Prostate gland (tissue), 2 donors: ENCODE data around the gene TMEM26. TPM values are rescaled to one million over a fixed set of nuclear protein-coding genes. Genes with fewer than 3 reads are reported as not detected.

Experiments used
- DNase-seq: peaks from one replicate; pipeline ENCODE4 v3.0.0-alpha.2; 2019; ENCODE audit warnings: low spot score
- H3K27ac ChIP-seq, 2 donors: fragments of 200-600 bp; sonication (generic); 2 replicates each; pipeline ENCODE4 v1.5.1; 2017 to 2019
- H3K27me3 ChIP-seq: fragments of 200-600 bp; sonication (generic); replicated peaks from 2 replicates; pipeline ENCODE4 v1.5.1; 2019; ENCODE audit not compliant: insufficient read depth
- H3K36me3 ChIP-seq, 2 donors: fragments of 200-600 bp; sonication (generic); 1 replicate in 1 of 2; 2 replicates in 1 of 2; pipeline versions ENCODE4 v1.5.1 to v1.8.1; 2017 to 2019
- H3K4me1 ChIP-seq: fragments of 200-600 bp; sonication (generic); replicated peaks from 2 replicates; pipeline ENCODE4 v1.5.1; 2019
- H3K4me3 ChIP-seq, 2 donors: fragments of 200-600 bp; sonication (generic); 2 replicates each; pipeline ENCODE4 v1.5.1; 2017 to 2019
- H3K9me3 ChIP-seq: fragments of 200-600 bp; sonication (generic); 2 replicates; pipeline ENCODE4 v1.5.1; 2017
- POLR2A ChIP-seq: fragments of 450-650 bp; IDR thresholded peaks from one replicate; pipeline ENCODE4 v1.6.1; 2016; ENCODE audit warnings: antibody characterized with exemption, mild to moderate bottlenecking
- POLR2AphosphoS5 ChIP-seq: sonication (generic); formaldehyde crosslinking; IDR thresholded peaks from one replicate; pipeline ENCODE4 v1.6.1; 2017; ENCODE audit warnings: antibody characterized with exemption
- WGBS: methylation state at CpG from one replicate; pipeline ENCODE4 v1.1.5; 2018; 5-methylcytosine and 5-hydroxymethylcytosine counted together
- intact Hi-C: fragments of 100-400 bp; cut with DNase I; formaldehyde crosslinking; loops from one replicate; pipeline ENCODE4 v1.14.2; 2022
- total RNA-seq, 2 donors: library from RNA; depleted of rRNA; stranded (reverse); fragments of >200 nt; gene quantifications; one replicate each; pipeline ENCODE4 v1.1.0, GENCODE V29; 2016
- TF ChIP-seq, protein P1 (sequence below), 4 experiments: fragments of 200-600 bp in 2 of 4; fragments of 450-650 bp in 2 of 4; sonication (generic) in 2 of 4; IDR thresholded peaks; 1 replicate in 3 of 4; 2 replicates in 1 of 4; pipeline ENCODE4 v1.5.1; 2016 to 2019; ENCODE audit warnings: antibody characterized with exemption in 4 of 4, mild to moderate bottlenecking in 2 of 4, moderate library complexity in 2 of 4

Gene TMEM26
- total RNA-seq, 2 donors from 2014 or later, result 3.7 to 11.6 TPM

DNA sequence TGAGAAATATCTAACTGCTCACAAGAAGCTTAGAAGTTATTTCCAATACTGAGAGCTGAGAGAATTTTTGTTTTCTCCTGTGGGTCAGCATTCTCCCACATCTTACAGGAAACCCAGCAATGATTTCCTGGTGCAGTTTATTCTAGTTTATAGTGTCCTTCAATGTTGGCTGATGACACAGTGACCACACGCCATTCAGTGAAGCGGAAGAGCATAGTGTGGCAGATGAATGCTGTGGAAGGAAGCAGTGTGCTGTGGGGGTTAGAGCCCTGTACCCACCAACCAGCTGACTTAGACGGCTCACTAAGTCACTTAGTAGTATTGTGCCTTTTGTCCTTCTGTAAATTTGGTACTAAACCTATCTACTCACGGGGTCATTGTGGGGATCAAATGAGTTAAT lies 1.4 kb upstream of the TMEM26 start:
- H3K4me3 ChIP-seq, result no peak overlapping the region
- no peaks in the 10 kb centered on the region for H3K27me3 ChIP-seq
- H3K36me3 ChIP-seq, result no peaks in the 10 kb centered on the region
- TF ChIP-seq POLR2AphosphoS5 (peak; percentile 17), POLR2A (no peak)
- TF ChIP-seq, protein P1, sequence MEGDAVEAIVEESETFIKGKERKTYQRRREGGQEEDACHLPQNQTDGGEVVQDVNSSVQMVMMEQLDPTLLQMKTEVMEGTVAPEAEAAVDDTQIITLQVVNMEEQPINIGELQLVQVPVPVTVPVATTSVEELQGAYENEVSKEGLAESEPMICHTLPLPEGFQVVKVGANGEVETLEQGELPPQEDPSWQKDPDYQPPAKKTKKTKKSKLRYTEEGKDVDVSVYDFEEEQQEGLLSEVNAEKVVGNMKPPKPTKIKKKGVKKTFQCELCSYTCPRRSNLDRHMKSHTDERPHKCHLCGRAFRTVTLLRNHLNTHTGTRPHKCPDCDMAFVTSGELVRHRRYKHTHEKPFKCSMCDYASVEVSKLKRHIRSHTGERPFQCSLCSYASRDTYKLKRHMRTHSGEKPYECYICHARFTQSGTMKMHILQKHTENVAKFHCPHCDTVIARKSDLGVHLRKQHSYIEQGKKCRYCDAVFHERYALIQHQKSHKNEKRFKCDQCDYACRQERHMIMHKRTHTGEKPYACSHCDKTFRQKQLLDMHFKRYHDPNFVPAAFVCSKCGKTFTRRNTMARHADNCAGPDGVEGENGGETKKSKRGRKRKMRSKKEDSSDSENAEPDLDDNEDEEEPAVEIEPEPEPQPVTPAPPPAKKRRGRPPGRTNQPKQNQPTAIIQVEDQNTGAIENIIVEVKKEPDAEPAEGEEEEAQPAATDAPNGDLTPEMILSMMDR (IDR thresholded peaks at IDR 0.05), result no peak
- DNase-seq, result no peak
- H3K27ac ChIP-seq, result no peak overlapping the region
- WGBS, result 87% methylated on average over 4 of the region's 4 CpGs
- H3K9me3 ChIP-seq, result no peaks in the 10 kb centered on the region
- intact Hi-C loops, result no loop called here
- no peaks in the 10 kb centered on the region for H3K4me1 ChIP-seq

DNA sequence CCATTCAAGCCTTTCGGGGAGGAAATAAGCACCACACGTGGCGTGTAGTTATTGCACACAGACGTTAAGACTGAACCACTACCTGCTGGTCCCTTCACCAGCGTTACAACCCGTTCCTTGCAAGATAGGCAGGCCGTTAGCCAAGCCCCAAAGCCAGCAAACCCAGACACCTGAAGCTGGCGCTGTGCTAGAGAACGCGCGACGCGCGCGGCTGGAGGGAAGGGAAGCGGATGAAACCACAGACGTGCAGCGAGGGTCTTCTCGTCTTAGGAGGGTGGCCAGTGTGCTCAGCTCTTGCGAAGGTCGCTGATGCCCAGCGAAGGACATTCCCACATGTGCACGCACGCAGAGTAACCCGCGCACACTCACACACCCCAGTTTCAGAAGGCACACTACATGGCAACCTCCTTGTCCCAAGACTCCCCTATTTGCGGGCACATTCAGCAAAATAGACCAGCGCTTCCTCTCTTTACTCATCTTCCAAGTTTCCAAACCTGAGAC lies 980 bp downstream of the TMEM26 start:
- H3K9me3 ChIP-seq, result no peaks in the 10 kb centered on the region
- H3K36me3 ChIP-seq, result no peaks in the 10 kb centered on the region
- no peaks in the 10 kb centered on the region for H3K27me3 ChIP-seq
- intact Hi-C loops, result no loop called here
- DNase-seq, result peak; percentile 15
- H3K4me3 ChIP-seq, result peak overlapping the region; percentile 46 to 49
- WGBS, result 7% methylated on average over 28 of the region's 28 CpGs
- no peaks in the 10 kb centered on the region for H3K4me1 ChIP-seq
- peak overlapping the region; percentile 48 to 68 for H3K27ac ChIP-seq
- TF ChIP-seq POLR2AphosphoS5, result no peak

DNA sequence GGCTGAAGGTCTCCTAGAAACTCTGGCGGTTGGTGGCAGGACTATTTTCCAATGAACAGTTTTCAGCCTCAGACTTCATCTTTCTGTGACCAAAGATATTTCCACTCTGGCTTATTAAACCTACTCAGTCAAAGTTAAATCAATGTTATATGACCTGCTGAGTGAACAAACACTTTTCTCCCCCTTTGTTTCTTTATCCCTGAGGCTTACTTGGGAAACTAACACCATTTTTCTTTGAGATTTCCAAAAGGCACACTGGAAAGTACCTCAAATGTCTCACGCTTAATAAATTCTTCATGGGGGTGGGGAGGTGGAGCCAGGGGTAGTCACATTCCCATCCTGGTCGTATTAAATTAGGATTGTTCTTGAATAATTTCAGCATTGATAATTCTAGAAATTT lies 1.8 kb downstream of the TMEM26 start:
- intact Hi-C loops, result no loop called here
- H3K4me1 ChIP-seq, result no peaks in the 10 kb centered on the region
- DNase-seq, result no peak
- TF ChIP-seq POLR2A, result no peak
- TF ChIP-seq POLR2AphosphoS5, result no peak
- TF ChIP-seq, protein P1 (IDR thresholded peaks at IDR 0.05), result no peak
- no peak overlapping the region for H3K27ac ChIP-seq
- no peak overlapping the region for H3K4me3 ChIP-seq
- H3K9me3 ChIP-seq, result no peaks in the 10 kb centered on the region
- WGBS, result 69% methylated on average over 3 of the region's 3 CpGs
- no peaks in the 10 kb centered on the region for H3K27me3 ChIP-seq
- H3K36me3 ChIP-seq, result no peaks in the 10 kb centered on the region

DNA sequence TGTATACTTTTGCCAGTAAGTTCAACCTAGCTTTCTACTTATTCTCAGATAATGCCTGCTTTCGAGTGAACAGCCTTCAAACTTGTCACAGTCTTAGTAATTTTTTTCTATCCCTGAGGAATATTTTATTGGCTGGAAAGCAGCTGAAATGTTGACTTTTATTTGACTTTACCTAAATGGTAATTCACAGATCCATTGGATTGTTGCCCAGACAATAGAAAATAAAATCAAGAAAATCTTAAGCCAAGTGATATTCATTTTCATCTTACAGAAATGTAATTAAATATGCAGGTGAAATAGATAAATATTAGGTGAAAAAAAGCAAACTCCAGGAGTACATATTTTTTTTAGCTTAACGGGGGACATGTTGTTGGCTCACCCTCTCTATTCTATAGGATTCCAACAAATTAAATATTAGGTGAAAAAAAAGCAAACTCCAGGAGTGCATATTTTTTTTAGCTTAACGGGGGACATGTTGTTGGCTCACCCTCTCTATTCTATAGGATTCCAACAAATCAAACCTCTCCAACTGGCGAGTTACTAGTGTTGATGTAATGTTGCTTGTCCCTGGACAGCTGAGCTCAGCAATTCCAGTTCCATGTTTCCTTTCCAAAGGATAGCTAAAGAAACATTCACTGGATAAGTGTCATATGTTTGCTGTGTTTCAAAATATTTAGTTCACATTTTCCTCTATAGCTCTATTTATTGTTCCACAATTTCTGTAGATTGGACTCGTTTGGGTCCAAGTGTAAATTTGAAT lies 4.2 kb downstream of the TMEM26 start:
- TF ChIP-seq POLR2AphosphoS5, result no peak
- TF ChIP-seq, protein P1 (IDR thresholded peaks at IDR 0.05), result no peak
- no peak for TF ChIP-seq POLR2A
- intact Hi-C loops, result no loop called here
- no peak for DNase-seq
- Histone ChIP-seq H3K36me3 (no peaks in the 10 kb centered on the region), H3K9me3 (no peaks in the 10 kb centered on the region), H3K27me3 (no peaks in the 10 kb centered on the region), H3K4me1 (no peaks in the 10 kb centered on the region), H3K27ac (no peak overlapping the region), H3K4me3 (no peak overlapping the region)
- 60% methylated on average over 5 of the region's 5 CpGs for WGBS

DNA sequence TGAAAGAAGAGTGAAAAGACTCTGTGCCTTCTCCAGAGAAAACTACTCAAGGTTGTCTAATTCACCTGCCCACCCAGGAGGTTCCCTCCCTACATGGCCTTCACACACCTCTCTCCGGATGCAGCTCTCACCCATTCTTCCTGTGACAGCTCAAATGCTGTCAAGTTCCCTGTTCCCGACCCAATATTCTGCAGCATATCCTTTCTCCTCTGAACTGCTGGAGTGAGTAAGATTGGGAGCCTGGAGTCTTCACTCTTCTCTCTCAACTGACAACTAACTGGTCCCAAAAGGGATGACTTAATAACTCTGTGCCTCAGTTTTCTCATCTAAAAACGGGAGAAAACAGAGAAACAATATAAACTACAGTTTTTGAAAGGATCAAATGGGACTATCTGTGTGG lies 5.1 kb downstream of the TMEM26 start:
- H3K4me3 ChIP-seq, result no peak overlapping the region
- no peaks in the 10 kb centered on the region for H3K36me3 ChIP-seq
- intact Hi-C loops, result no loop called here
- TF ChIP-seq POLR2AphosphoS5 (no peak), POLR2A (no peak)
- TF ChIP-seq, protein P1 (IDR thresholded peaks at IDR 0.05), result no peak
- no peaks in the 10 kb centered on the region for H3K9me3 ChIP-seq
- no peak for DNase-seq
- no peak overlapping the region for H3K27ac ChIP-seq
- H3K27me3 ChIP-seq, result no peaks in the 10 kb centered on the region
- H3K4me1 ChIP-seq, result no peaks in the 10 kb centered on the region
- 85% methylated on average over 3 of the region's 3 CpGs for WGBS
